ENCODE measurements around the gene SNAPC4. TPM values are rescaled to one million over a fixed set of nuclear protein-coding genes. Genes with fewer than 3 reads are reported as not detected.

The SNAPC4 gene, protein sequence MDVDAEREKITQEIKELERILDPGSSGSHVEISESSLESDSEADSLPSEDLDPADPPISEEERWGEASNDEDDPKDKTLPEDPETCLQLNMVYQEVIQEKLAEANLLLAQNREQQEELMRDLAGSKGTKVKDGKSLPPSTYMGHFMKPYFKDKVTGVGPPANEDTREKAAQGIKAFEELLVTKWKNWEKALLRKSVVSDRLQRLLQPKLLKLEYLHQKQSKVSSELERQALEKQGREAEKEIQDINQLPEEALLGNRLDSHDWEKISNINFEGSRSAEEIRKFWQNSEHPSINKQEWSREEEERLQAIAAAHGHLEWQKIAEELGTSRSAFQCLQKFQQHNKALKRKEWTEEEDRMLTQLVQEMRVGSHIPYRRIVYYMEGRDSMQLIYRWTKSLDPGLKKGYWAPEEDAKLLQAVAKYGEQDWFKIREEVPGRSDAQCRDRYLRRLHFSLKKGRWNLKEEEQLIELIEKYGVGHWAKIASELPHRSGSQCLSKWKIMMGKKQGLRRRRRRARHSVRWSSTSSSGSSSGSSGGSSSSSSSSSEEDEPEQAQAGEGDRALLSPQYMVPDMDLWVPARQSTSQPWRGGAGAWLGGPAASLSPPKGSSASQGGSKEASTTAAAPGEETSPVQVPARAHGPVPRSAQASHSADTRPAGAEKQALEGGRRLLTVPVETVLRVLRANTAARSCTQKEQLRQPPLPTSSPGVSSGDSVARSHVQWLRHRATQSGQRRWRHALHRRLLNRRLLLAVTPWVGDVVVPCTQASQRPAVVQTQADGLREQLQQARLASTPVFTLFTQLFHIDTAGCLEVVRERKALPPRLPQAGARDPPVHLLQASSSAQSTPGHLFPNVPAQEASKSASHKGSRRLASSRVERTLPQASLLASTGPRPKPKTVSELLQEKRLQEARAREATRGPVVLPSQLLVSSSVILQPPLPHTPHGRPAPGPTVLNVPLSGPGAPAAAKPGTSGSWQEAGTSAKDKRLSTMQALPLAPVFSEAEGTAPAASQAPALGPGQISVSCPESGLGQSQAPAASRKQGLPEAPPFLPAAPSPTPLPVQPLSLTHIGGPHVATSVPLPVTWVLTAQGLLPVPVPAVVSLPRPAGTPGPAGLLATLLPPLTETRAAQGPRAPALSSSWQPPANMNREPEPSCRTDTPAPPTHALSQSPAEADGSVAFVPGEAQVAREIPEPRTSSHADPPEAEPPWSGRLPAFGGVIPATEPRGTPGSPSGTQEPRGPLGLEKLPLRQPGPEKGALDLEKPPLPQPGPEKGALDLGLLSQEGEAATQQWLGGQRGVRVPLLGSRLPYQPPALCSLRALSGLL (N-terminal part only)
- 11.3 TPM for polyA plus RNA-seq
- long read RNA-seq, donor 1: 0 reads
- long read RNA-seq, donor 2: 0 reads
- long read RNA-seq, donor 3: 0 reads
- long read RNA-seq, donor 4: 0 reads
- long read RNA-seq, donor 5: 0 reads
- long read RNA-seq, donor 6: 0 reads
- long read RNA-seq, donor 7: 0 reads
- long read RNA-seq, donor 8, partial matches to known transcripts: 6 of 6 reads
- long read RNA-seq, donor 8, other reads (novel, unspliced or antisense): 0 of 6 reads
- long read RNA-seq, donor 9, partial matches to known transcripts: 10 of 10 reads
- long read RNA-seq, donor 9, other reads (novel, unspliced or antisense): 0 of 10 reads
- long read RNA-seq, donor 10: 0 reads
- long read RNA-seq, donor 11: 0 reads

DNA sequence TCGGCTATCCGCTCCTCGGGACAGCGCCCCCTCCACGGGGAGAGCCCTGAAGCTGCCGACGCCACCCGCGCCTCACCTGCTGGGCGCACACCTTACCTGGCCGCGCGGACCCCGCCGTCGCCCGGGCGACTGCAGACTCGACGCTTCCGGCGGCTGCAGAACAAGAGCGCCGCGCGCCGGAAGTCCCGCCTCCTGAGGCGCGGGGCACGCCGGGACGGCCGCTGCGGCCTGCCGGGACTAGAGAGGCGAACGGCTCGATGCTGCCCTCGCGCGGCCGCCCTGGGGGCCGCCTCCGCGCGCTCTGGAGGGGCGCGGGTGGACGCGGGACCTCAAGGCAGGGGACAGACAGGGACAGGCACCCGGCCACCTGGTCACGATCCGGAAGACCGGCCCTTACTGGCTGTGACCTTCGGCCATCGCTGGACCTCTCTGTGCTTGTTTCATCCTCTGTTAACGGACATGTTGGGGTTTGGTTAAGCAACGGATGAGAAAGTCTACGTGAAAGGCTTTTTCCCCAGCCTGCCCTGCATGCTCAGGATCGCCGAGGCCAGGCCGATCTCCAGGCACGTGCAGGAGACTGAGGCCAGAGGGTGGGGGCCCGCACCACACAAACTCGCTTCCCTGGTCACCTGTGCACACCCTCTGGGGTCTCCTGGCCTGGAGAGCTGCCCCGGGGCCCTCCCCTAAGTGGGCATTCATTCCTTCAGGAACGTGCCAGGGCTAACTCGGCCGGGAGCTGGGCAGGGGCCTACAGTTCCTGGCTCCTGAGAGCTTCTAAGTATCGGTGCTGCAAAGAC is at the start of gene SNAPC4:
TSS of gene SNAPC4 (minus strand) at position 133 of the 797 bp plus-strand sequence. CDS start 1,742 bp downstream, outside the sequence.
- peaks cover 4% of the 10 kb centered on the region for H3K9me3 ChIP-seq (ENCODE audit: control insufficient read depth, low read depth, low read length)
- H3K4me1 ChIP-seq (ENCODE audit: control insufficient read depth, insufficient read depth, low read length): peaks cover 17% of the 10 kb centered on the region
- H3K27me3 ChIP-seq (ENCODE audit: control insufficient read depth, insufficient read depth, low read length): no peaks in the 10 kb centered on the region
- H3K36me3 ChIP-seq (ENCODE audit: control insufficient read depth, insufficient read depth, low read length): peaks cover 61% of the 10 kb centered on the region
- peak; percentile 87 to 91 for DNase-seq
- peak within 1 kb of the TSS; percentile 80 for H3K4me3 ChIP-seq (ENCODE audit: low read length)
- H3K27ac ChIP-seq (ENCODE audit: low read length): peak within 1 kb of the TSS; percentile 42
- no CpG with 5 or more reads among the region's 71 CpGs for WGBS (ENCODE audit: insufficient coverage, low lambda C conversion rate)

GRCh38 chr9:136448655-136449054 is 48.7 kb upstream of the SNAPC4 start:
- Histone ChIP-seq H3K4me3 (ENCODE audit: low read length) (no peak overlapping the region), H3K27me3 (ENCODE audit: control insufficient read depth, insufficient read depth, low read length) (no peaks in the 10 kb centered on the region), H3K27ac (ENCODE audit: low read length) (no peak overlapping the region), H3K4me1 (ENCODE audit: control insufficient read depth, insufficient read depth, low read length) (no peaks in the 10 kb centered on the region), H3K9me3 (ENCODE audit: control insufficient read depth, low read depth, low read length) (no peaks in the 10 kb centered on the region), H3K36me3 (ENCODE audit: control insufficient read depth, insufficient read depth, low read length) (peaks cover 82% of the 10 kb centered on the region)
- 80% methylated on average over 1 of the region's 3 CpGs for WGBS (ENCODE audit: insufficient coverage, low lambda C conversion rate)
- DNase-seq: no peak

GRCh38 chr9:136447173-136447778 is 47.3 kb upstream of the SNAPC4 start:
- WGBS (ENCODE audit: insufficient coverage, low lambda C conversion rate): no CpG with 5 or more reads among the region's 27 CpGs
- no peaks in the 10 kb centered on the region for H3K27me3 ChIP-seq (ENCODE audit: control insufficient read depth, insufficient read depth, low read length)
- no peak for DNase-seq
- H3K4me3 ChIP-seq (ENCODE audit: low read length): no peak overlapping the region
- peaks cover 89% of the 10 kb centered on the region for H3K36me3 ChIP-seq (ENCODE audit: control insufficient read depth, insufficient read depth, low read length)
- no peaks in the 10 kb centered on the region for H3K9me3 ChIP-seq (ENCODE audit: control insufficient read depth, low read depth, low read length)
- H3K27ac ChIP-seq (ENCODE audit: low read length): no peak overlapping the region
- no peaks in the 10 kb centered on the region for H3K4me1 ChIP-seq (ENCODE audit: control insufficient read depth, insufficient read depth, low read length)

DNA sequence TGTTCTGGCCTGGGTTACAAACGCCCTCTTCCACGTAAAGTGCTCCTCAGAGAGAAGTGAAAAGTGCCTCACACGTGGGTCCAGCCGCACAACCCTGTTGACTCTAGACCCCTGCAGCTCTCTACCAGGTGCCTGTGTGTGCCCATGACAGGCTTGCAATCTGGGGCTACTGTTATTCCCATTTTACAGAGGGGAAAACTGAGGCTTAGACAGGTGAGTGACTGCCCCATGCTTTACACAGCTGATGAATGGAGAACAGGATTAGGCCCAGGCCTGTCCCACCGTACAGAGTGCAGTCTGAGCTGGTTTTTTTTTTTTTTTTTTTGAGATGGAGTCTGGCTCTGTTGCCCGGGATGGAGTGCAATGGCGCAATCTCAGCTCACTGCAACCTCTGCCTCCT is 45.8 kb upstream of the SNAPC4 start:
- DNase-seq: no peak
- no peak overlapping the region for H3K4me3 ChIP-seq (ENCODE audit: low read length)
- no peak overlapping the region for H3K27ac ChIP-seq (ENCODE audit: low read length)
- no peaks in the 10 kb centered on the region for H3K27me3 ChIP-seq (ENCODE audit: control insufficient read depth, insufficient read depth, low read length)
- no peaks in the 10 kb centered on the region for H3K9me3 ChIP-seq (ENCODE audit: control insufficient read depth, low read depth, low read length)
- H3K4me1 ChIP-seq (ENCODE audit: control insufficient read depth, insufficient read depth, low read length): no peaks in the 10 kb centered on the region
- no CpG with 5 or more reads among the region's 7 CpGs for WGBS (ENCODE audit: insufficient coverage, low lambda C conversion rate)
- peaks cover 93% of the 10 kb centered on the region for H3K36me3 ChIP-seq (ENCODE audit: control insufficient read depth, insufficient read depth, low read length)

- Histone ChIP-seq H3K4me3 (ENCODE audit: low read length) (no peak overlapping the region), H3K9me3 (ENCODE audit: control insufficient read depth, low read depth, low read length) (no peaks in the 10 kb centered on the region), H3K36me3 (ENCODE audit: control insufficient read depth, insufficient read depth, low read length) (peaks cover 81% of the 10 kb centered on the region), H3K27ac (ENCODE audit: low read length) (no peak overlapping the region), H3K4me1 (ENCODE audit: control insufficient read depth, insufficient read depth, low read length) (no peaks in the 10 kb centered on the region), H3K27me3 (ENCODE audit: control insufficient read depth, insufficient read depth, low read length) (no peaks in the 10 kb centered on the region)
- WGBS (ENCODE audit: insufficient coverage, low lambda C conversion rate): no CpG with 5 or more reads among the region's 20 CpGs
- no peak for DNase-seq
These were observed 44.1 kb upstream of the SNAPC4 start for GRCh38 chr9:136444102-136444501.

- DNase-seq: no peak
- H3K4me3 ChIP-seq (ENCODE audit: low read length): no peak overlapping the region
- peaks cover 76% of the 10 kb centered on the region for H3K36me3 ChIP-seq (ENCODE audit: control insufficient read depth, insufficient read depth, low read length)
- no peaks in the 10 kb centered on the region for H3K9me3 ChIP-seq (ENCODE audit: control insufficient read depth, low read depth, low read length)
- H3K27ac ChIP-seq (ENCODE audit: low read length): no peak overlapping the region
- WGBS (ENCODE audit: insufficient coverage, low lambda C conversion rate): no CpG with 5 or more reads among the region's 7 CpGs
- H3K4me1 ChIP-seq (ENCODE audit: control insufficient read depth, insufficient read depth, low read length): no peaks in the 10 kb centered on the region
- no peaks in the 10 kb centered on the region for H3K27me3 ChIP-seq (ENCODE audit: control insufficient read depth, insufficient read depth, low read length)
These were observed 43.7 kb upstream of the SNAPC4 start for GRCh38 chr9:136443687-136444086.

- peaks cover 70% of the 10 kb centered on the region for H3K36me3 ChIP-seq (ENCODE audit: control insufficient read depth, insufficient read depth, low read length)
- no peak overlapping the region for H3K27ac ChIP-seq (ENCODE audit: low read length)
- H3K4me3 ChIP-seq (ENCODE audit: low read length): no peak overlapping the region
- H3K27me3 ChIP-seq (ENCODE audit: control insufficient read depth, insufficient read depth, low read length): no peaks in the 10 kb centered on the region
- H3K9me3 ChIP-seq (ENCODE audit: control insufficient read depth, low read depth, low read length): no peaks in the 10 kb centered on the region
- no peaks in the 10 kb centered on the region for H3K4me1 ChIP-seq (ENCODE audit: control insufficient read depth, insufficient read depth, low read length)
- DNase-seq: no peak
- whole genome bisulfite sequencing (ENCODE audit: insufficient coverage, low lambda C conversion rate): no CpG with 5 or more reads among the region's 15 CpGs
These were observed 43.1 kb upstream of the SNAPC4 start for GRCh38 chr9:136443087-136443486.

DNA sequence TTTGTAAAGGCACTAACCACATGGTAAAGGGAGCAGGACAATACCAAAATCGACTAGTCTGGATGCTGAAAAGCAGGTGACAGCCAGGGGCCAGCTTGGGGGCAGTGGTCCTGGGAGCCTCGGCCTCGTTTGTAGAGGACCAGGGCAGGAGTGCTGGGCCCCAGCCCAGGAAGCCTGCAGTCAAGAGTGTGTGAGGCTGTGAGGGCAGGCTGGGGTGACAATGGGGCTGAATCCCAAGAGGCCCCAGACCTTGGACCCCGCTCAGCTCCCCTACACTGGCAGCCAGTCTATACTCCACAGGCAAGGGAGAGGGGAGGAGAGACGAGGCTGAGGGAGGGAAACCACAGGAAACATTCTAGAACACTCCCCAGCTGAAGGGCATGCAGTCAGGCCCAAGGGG is 42.3 kb upstream of the SNAPC4 start:
- no peak for DNase-seq

More for the DNA sequence above, 42.3 kb upstream of the SNAPC4 start:
- no CpG with 5 or more reads among the region's 5 CpGs for WGBS (ENCODE audit: insufficient coverage, low lambda C conversion rate)
- H3K4me1 ChIP-seq (ENCODE audit: control insufficient read depth, insufficient read depth, low read length): peaks cover 8% of the 10 kb centered on the region
- H3K27me3 ChIP-seq (ENCODE audit: control insufficient read depth, insufficient read depth, low read length): no peaks in the 10 kb centered on the region
- no peak overlapping the region for H3K4me3 ChIP-seq (ENCODE audit: low read length)
- H3K9me3 ChIP-seq (ENCODE audit: control insufficient read depth, low read depth, low read length): no peaks in the 10 kb centered on the region
- H3K36me3 ChIP-seq (ENCODE audit: control insufficient read depth, insufficient read depth, low read length): peaks cover 66% of the 10 kb centered on the region
- H3K27ac ChIP-seq (ENCODE audit: low read length): no peak overlapping the region
